Uterus (tissue), 4 donors: ENCODE results near the gene MAP1B. TPM values are rescaled to one million over a fixed set of nuclear protein-coding genes. Genes with fewer than 3 reads are reported as not detected.

ENCODE experiments used
- DNase-seq, 2 donors: peaks; one replicate each; pipeline ENCODE4 v3.0.0-alpha.2; 2019 to 2020
- H3K27ac ChIP-seq, 2 donors: fragments of 200-600 bp; sonication (generic); 1 replicate in 1 of 2; 2 replicates in 1 of 2; pipeline ENCODE4 v1.5.1; 2016 to 2018
- H3K27me3 ChIP-seq, 2 donors: fragments of 200-600 bp; sonication (generic); one replicate each; pipeline ENCODE4 v1.5.1; 2018 to 2019; ENCODE audit warnings: control low read depth in 1 of 2
- H3K36me3 ChIP-seq, 2 donors: fragments of 200-600 bp; sonication (generic); one replicate each; pipeline ENCODE4 v1.5.1; 2019; ENCODE audit warnings: control low read depth in 1 of 2
- H3K4me1 ChIP-seq, 2 donors: fragments of 200-600 bp; sonication (generic); one replicate each; pipeline ENCODE4 v1.5.1; 2018 to 2019; ENCODE audit warnings: control low read depth in 1 of 2
- H3K4me3 ChIP-seq, 2 donors: fragments of 200-600 bp; sonication (generic); 1 replicate in 1 of 2; 2 replicates in 1 of 2; pipeline ENCODE4 v1.5.1; 2018 to 2019; ENCODE audit warnings: mild to moderate bottlenecking in 1 of 2
- H3K9me3 ChIP-seq, 2 donors: fragments of 200-600 bp; sonication (generic); one replicate each; pipeline ENCODE4 v1.5.1; 2019; ENCODE audit warnings: control low read depth in 1 of 2
- POLR2A ChIP-seq, 2 donors: fragments of 450-650 bp; IDR thresholded peaks; one replicate each; pipeline ENCODE4 v1.6.1; 2016; ENCODE audit warnings: antibody characterized with exemption in 2 of 2, mild to moderate bottlenecking in 1 of 2, moderate library complexity in 1 of 2
- intact Hi-C: fragments of 100-400 bp; cut with DNase I; formaldehyde crosslinking; loops from one replicate; pipeline ENCODE4 v1.15.1; 2023; ENCODE audit warnings: low total_unique reads
- total RNA-seq, 4 donors: library from RNA; depleted of rRNA in 3 of 4; stranded (reverse); fragments of >200 nt in 3 of 4; gene quantifications; one replicate each; pipeline versions ENCODE4 v1.1.0 to v1.2.4, GENCODE V29; 2014 to 2023
- TF ChIP-seq, protein P1 (sequence below), 4 experiments: fragments of 200-600 bp in 2 of 4; fragments of 450-650 bp in 2 of 4; sonication (generic) in 2 of 4; IDR thresholded peaks; one replicate each; pipeline ENCODE4 v1.5.1; 2016 to 2019; ENCODE audit warnings: antibody characterized with exemption in 4 of 4, mild to moderate bottlenecking in 2 of 4, moderate library complexity in 1 of 4
- donor health status: DM: yes; HTN: yes; CAD: no.

MAP1B gene
- total RNA-seq, 4 donors from 2014 or later = 92.0 to 212 (median 132) TPM

DNA sequence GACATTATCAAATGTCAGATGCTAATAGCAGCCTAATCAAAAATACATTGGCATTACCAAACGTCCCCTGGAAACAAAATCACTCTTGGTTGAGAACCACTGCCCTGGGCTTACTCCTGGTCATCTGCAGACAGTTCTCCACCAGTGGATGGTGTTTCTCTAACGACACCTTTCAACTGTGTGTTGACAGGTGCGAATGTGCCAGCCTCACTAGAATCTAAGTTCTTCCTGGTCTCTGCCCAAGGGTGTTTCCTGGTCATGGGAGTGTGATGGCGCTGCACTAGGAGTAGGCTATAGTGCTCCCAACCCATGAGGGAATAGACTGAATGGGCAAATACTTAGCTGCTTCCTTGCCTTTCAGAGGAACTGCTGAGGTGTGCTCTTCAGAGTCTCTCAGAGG, 106.9 kb downstream of the MAP1B start:
- Histone ChIP-seq H3K4me3 (no peak overlapping the region), H3K27ac (no peak overlapping the region), H3K36me3 (no peaks in the 10 kb centered on the region), H3K9me3 (no peaks in the 10 kb centered on the region), H3K27me3 (no peaks in the 10 kb centered on the region), H3K4me1 (peaks cover 4 to 6% of the 10 kb centered on the region in 2 donors)
- TF ChIP-seq, protein P1, sequence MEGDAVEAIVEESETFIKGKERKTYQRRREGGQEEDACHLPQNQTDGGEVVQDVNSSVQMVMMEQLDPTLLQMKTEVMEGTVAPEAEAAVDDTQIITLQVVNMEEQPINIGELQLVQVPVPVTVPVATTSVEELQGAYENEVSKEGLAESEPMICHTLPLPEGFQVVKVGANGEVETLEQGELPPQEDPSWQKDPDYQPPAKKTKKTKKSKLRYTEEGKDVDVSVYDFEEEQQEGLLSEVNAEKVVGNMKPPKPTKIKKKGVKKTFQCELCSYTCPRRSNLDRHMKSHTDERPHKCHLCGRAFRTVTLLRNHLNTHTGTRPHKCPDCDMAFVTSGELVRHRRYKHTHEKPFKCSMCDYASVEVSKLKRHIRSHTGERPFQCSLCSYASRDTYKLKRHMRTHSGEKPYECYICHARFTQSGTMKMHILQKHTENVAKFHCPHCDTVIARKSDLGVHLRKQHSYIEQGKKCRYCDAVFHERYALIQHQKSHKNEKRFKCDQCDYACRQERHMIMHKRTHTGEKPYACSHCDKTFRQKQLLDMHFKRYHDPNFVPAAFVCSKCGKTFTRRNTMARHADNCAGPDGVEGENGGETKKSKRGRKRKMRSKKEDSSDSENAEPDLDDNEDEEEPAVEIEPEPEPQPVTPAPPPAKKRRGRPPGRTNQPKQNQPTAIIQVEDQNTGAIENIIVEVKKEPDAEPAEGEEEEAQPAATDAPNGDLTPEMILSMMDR (IDR thresholded peaks at IDR 0.05) = no peak
- no peak for TF ChIP-seq POLR2A (IDR thresholded peaks at IDR 0.05)
- DNase-seq = no peak
- intact Hi-C loops = no loop called here

DNA sequence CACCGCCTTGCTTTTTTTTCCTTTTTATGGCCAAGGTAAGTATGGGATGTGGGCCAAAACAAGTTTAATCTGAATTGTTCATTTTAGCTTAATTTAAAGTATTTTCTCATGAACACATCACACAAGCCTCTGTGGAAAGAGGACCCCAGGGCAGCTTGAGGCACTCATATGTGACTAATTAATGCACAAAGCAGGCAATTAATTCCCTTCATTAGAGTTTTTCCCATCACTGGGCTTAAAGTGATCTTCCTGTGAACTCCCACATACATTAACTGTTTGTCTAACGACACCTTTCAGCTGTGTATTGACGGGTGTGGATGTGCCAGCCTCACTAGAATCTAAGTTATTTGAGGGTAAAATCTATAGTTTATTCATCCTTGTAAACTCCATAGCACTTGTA, 109.5 kb downstream of the MAP1B start:
- Histone ChIP-seq H3K9me3 (no peaks in the 10 kb centered on the region), H3K36me3 (no peaks in the 10 kb centered on the region), H3K27ac (no peak overlapping the region), H3K4me1 (no peaks in the 10 kb centered on the region), H3K27me3 (no peaks in the 10 kb centered on the region), H3K4me3 (no peak overlapping the region)
- intact Hi-C loops = no loop called here
- TF ChIP-seq POLR2A (IDR thresholded peaks at IDR 0.05) = no peak
- TF ChIP-seq, protein P1 (IDR thresholded peaks at IDR 0.05) = no peak
- DNase-seq = no peak

DNA sequence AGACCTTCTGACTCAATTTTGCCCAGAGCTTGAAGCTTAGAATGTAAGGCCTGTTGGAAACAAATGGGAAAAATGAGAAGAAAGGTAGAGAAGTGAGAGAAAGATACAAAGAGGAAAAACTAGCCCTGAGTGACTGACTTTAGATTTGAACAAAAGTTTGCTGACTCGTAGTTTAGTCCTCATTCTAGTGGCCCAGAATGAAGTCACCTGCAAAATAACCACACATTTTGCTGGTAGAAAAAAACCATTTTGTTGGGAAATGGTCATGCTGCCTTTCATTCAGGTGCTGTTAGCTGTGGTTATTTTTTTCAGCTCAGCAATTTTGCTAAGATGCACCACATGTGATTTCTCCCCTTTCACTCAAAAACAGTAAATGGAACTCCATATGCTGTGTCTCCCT, 113.8 kb downstream of the MAP1B start:
- Histone ChIP-seq H3K27me3 (no peaks in the 10 kb centered on the region), H3K4me3 (no peak overlapping the region), H3K36me3 (no peaks in the 10 kb centered on the region), H3K4me1 (no peaks in the 10 kb centered on the region), H3K27ac (no peak overlapping the region), H3K9me3 (no peaks in the 10 kb centered on the region)
- no peak for DNase-seq
- no peak for TF ChIP-seq POLR2A (IDR thresholded peaks at IDR 0.05)
- TF ChIP-seq, protein P1 (IDR thresholded peaks at IDR 0.05) = no peak
- intact Hi-C loops = no loop called here

DNA sequence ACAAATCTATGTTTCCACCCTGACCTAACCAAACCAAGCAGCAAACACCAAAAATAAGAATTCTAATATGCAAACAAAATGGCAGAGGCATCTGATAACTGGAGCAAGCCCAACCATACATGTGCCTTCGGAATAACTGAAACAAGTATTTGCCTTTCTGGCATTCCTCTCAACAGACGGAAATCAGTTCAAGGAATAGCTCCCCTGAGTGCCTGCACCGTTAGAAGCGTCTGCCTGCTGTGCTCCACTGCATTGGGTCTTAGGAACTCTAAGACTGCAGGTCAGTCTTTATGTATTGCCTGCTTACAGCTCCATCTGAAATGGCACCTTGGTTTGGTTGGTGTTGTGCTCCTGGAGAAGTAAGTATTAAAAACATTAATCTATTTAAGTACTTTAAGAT, 114.3 kb downstream of the MAP1B start:
- Histone ChIP-seq H3K9me3 (no peaks in the 10 kb centered on the region), H3K36me3 (no peaks in the 10 kb centered on the region), H3K4me3 (no peak overlapping the region), H3K4me1 (no peaks in the 10 kb centered on the region), H3K27me3 (no peaks in the 10 kb centered on the region), H3K27ac (no peak overlapping the region)
- no peak for DNase-seq
- TF ChIP-seq, protein P1 (IDR thresholded peaks at IDR 0.05) = no peak
- TF ChIP-seq POLR2A (IDR thresholded peaks at IDR 0.05) = no peak
- intact Hi-C loops = no loop called here

DNA sequence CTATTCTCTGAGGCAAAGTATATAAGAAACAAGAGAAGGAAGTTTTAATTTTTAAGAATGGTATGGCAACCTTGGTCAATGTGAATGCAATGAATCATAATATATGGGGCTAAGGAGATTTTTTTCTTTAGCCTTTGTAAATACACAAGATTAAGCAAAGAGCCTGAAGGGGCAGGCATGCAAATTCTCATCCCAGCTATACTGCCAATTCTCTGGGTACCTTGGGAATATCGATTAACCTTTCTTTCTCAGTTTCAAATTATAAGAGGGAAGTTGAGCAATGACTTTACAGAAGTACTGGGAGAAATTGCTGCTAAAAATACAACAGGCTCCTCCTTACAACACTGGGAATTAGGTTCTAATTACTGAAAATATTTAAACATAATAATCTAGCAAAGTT, 115.2 kb downstream of the MAP1B start:
- Histone ChIP-seq H3K9me3 (no peaks in the 10 kb centered on the region), H3K27ac (no peak overlapping the region), H3K4me3 (no peak overlapping the region), H3K27me3 (no peaks in the 10 kb centered on the region), H3K4me1 (no peaks in the 10 kb centered on the region), H3K36me3 (no peaks in the 10 kb centered on the region)
- TF ChIP-seq, protein P1 (IDR thresholded peaks at IDR 0.05) = no peak
- intact Hi-C loops = no loop called here
- DNase-seq = no peak
